SK-N-SH treated with all-trans-retinoic acid at 6 μM for 48 hours (cell line): ENCODE data around the gene TRIM65.

Experiments
- BACH2 ChIP-seq: fragments of 250-450 bp; sonication (Bioruptor Pico); IDR thresholded peaks from 2 replicates; pipeline ENCODE4 v1.9.0; 2021; ENCODE audit warnings: mild to moderate bottlenecking, borderline replicate concordance
- ISL1 ChIP-seq: fragments of 250-450 bp; sonication (Bioruptor Pico); IDR thresholded peaks from 2 replicates; pipeline ENCODE4 v2.1.2; 2022; ENCODE audit warnings: mild to moderate bottlenecking, moderate library complexity
- RARB ChIP-seq: fragments of 250-450 bp; sonication (Bioruptor Pico); IDR thresholded peaks from 2 replicates; pipeline ENCODE4 v1.8.0; 2021; ENCODE audit warnings: mild to moderate bottlenecking, moderate library complexity
- TOX ChIP-seq: fragments of 250-450 bp; sonication (Bioruptor Pico); IDR thresholded peaks from 2 replicates; pipeline ENCODE4 v1.8.0; 2021; ENCODE audit warnings: mild to moderate bottlenecking, moderate library complexity, borderline replicate concordance
- ZC3H10 ChIP-seq: fragments of 250-450 bp; sonication (Bioruptor Pico); IDR thresholded peaks from 2 replicates; pipeline ENCODE4 v1.5.1; 2021; ENCODE audit warnings: mild to moderate bottlenecking, moderate library complexity
- ZFP3 ChIP-seq: fragments of 250-450 bp; sonication (Bioruptor Pico); IDR thresholded peaks from 2 replicates; pipeline ENCODE4 v1.5.0; 2020; ENCODE audit warnings: mild to moderate bottlenecking, moderate library complexity
- ZNF70 ChIP-seq: fragments of 450-650 bp; formaldehyde crosslinking; IDR thresholded peaks from 2 replicates; pipeline ENCODE4 v1.5.0; 2020; ENCODE audit warnings: mild to moderate bottlenecking, moderate library complexity
- ZNF8 ChIP-seq: fragments of 450-650 bp; formaldehyde crosslinking; IDR thresholded peaks from 2 replicates; pipeline ENCODE4 v1.5.0; 2020; ENCODE audit warnings: mild to moderate bottlenecking, moderate library complexity
- TF ChIP-seq, protein P1 (sequence below): fragments of 250-450 bp; sonication (Bioruptor Pico); IDR thresholded peaks from 2 replicates; pipeline ENCODE4 v1.8.0; 2020; ENCODE audit warnings: mild to moderate bottlenecking, moderate library complexity, borderline replicate concordance
- TF ChIP-seq, protein P2 (sequence below): fragments of 250-450 bp; sonication (Bioruptor Pico); IDR thresholded peaks from 2 replicates; pipeline ENCODE4 v1.5.1; 2020; ENCODE audit warnings: low read depth, mild to moderate bottlenecking, moderate library complexity

DNA sequence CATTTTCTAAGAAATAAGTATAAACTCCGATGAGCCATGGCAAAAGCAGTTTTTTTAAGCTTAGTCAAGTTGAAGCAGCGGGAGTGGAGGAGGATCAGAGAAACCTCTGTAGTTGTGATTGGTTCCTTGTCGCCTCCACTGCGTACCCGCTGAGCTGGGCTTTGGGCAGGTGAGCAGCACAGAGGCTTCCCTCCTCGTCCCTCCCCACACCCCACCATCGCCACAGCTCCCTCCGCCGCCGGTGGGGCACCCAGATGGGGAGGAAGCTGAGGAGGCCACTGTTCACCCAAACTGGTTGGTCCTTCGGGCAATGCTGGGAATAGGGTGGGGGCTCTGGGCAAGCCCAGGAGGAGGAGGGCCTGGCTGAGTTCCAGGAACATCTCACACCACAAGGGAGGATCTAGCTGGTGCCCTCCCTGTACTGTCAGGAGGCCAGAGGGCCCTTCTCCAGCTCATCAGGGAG lies 13.1 kb upstream of the TRIM65 start:
- TF ChIP-seq ZC3H10 (CRISPR knock-in tag) (no peak), RARB (CRISPR knock-in tag) (no peak), BACH2 (CRISPR knock-in tag) (no peak), TOX (CRISPR knock-in tag) (no peak), ZNF8 (CRISPR knock-in tag) (no peak), ZFP3 (CRISPR knock-in tag) (no peak), ISL1 (CRISPR knock-in tag) (no peak), ZNF70 (CRISPR knock-in tag) (no peak)
- TF ChIP-seq, protein P1, sequence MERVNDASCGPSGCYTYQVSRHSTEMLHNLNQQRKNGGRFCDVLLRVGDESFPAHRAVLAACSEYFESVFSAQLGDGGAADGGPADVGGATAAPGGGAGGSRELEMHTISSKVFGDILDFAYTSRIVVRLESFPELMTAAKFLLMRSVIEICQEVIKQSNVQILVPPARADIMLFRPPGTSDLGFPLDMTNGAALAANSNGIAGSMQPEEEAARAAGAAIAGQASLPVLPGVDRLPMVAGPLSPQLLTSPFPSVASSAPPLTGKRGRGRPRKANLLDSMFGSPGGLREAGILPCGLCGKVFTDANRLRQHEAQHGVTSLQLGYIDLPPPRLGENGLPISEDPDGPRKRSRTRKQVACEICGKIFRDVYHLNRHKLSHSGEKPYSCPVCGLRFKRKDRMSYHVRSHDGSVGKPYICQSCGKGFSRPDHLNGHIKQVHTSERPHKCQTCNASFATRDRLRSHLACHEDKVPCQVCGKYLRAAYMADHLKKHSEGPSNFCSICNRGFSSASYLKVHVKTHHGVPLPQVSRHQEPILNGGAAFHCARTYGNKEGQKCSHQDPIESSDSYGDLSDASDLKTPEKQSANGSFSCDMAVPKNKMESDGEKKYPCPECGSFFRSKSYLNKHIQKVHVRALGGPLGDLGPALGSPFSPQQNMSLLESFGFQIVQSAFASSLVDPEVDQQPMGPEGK (CRISPR knock-in tag), result no peak
- TF ChIP-seq, protein P2, sequence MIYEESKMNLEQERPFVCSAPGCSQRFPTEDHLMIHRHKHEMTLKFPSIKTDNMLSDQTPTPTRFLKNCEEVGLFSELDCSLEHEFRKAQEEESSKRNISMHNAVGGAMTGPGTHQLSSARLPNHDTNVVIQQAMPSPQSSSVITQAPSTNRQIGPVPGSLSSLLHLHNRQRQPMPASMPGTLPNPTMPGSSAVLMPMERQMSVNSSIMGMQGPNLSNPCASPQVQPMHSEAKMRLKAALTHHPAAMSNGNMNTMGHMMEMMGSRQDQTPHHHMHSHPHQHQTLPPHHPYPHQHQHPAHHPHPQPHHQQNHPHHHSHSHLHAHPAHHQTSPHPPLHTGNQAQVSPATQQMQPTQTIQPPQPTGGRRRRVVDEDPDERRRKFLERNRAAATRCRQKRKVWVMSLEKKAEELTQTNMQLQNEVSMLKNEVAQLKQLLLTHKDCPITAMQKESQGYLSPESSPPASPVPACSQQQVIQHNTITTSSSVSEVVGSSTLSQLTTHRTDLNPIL (CRISPR knock-in tag), result no peak
